HCEC 1CT (cell line): ENCODE measurements around the gene NKX2-1.

Experiments
- DNase-seq: peaks from one replicate; pipeline ENCODE4 v3.0.0-alpha.2; 2017

Gene NKX2-1

GRCh38 chr14:36517242-36518030 is 2.6 kb downstream of the NKX2-1 start:
- no peak for DNase-seq

DNA sequence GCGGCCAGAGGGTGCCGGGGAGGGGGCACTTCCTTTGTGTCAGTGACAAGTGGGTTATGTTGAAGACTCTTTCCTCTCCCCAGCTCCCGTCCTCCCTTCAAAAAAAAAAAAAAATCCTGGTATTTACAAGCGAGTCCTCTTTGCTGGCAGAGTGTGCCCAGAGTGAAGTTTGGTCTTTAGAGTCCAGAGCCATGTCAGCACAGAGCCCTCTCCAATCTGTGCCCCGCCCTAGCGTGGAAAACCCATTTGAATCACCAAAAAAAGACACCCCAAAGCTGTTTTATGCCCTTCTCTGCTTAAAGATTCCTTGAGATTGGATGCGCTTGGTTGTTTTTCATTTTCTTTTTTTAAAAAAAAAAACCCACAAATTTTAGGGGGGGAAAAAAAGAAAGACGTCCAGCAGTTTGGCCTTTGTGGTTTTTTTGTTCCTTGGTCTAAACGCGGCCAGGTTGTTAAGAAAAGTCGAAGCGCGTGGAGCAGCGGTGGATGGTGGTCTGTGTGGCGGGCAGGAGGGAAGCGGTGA is 3.3 kb downstream of the NKX2-1 start:
- no peak for DNase-seq

GRCh38 chr14:36515896-36516718 is 3.9 kb downstream of the NKX2-1 start:
- no peak for DNase-seq

DNA sequence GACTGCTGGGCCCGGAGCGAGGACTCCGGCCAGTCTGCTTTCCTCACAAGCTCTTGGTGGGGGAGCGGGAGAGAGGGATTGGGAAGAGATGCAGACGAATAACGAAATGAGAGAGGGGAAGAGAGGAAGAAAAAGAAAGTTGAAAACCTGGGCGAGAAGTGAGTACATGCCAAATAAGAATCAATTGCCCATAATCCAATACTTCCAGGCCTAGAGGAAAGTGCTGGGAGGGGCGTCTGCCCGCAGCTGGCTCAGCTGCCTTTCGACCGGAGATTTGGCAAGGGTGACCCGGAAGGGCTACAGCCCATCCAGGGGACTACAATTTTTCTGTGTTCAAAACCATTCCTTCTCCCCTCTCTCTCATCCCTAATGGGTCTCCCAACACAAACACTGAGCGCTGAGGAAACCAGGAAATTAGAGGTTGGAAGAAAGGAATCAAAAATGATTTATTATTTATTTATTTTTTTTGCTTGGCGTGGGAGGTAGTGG is 4.9 kb downstream of the NKX2-1 start:
- DNase-seq: no peak

DNA sequence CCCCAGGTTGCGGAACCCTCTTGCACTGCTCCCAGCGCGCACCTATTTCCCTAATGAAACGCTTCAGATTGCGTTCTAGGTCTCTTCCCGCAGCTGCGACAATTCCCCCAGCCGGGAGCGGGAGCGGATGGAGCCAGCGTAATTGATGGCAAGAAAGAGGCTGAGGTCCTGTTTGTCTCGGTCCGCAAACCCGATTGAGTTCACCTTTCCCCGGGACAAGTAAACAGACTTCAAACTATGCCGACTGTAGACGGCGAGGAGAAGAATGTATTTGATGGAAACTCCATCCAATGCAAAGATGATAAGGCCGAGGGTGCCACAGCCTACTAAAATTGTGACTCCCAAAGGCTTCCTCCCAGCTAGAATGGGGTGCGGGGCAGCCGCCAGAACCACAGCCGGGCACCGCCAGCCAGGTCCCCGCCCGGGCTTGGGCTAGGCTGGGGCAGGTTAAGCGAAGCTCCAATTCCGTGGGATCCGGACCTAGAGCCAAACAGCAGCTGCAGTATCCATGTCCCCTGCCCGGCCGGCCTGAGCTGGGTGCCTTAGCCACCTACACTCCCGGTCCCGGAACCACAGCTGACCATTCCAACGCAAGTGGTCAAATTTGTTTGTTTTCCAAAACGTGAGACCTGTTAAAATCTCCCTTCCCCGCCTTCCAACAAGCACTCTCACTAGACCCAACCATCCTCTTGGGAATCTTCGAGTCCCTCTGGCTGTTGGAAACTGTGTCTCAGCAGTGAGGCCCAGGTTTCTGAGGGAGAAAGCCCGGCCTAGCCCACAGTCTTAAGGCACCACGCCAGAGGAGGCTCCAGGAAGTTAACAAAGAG is 5.5 kb downstream of the NKX2-1 start:
- no peak for DNase-seq

- DNase-seq: no peak
These were observed 6.4 kb downstream of the NKX2-1 start for GRCh38 chr14:36513451-36514277.

DNA sequence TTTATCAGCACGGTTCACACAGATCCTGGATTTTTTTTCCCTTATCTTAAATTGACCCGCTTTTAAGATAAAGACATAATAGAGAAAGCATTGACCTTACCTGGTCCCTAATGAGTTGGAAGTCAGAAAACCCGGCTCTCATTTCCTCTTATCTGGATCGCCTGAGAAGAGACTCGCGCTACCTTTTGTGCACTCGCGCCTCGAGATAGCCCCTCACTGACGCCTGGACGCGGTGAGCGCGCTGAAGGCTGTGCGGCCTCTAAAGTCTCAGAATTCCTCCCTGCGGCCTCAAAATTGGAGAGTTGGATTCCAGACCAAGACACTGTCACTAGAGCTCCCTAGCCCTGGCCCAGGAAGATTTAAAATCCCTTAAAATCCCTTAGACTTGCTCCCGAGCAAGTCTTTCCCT is 7.0 kb downstream of the NKX2-1 start:
- DNase-seq: no peak

DNA sequence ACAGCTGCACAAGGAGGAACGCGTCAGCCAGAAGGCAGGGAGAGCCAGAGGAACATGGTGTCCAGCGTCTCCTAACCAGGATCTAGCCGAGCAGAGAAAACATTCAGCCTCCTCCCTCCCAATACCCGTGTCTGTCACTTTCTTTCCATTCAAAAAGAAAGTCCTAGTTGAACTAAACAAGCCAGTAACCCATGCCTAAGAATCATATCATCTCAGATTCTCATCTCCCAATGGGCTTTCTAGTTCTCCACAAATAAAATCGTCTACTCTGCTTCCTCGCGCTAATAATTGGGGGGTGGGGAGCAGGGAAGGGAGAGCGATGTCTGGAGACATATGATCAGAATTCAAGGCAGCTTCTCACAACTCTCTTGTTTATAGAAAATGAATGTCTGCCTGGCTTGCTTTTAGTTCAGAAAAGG is 7.4 kb downstream of the NKX2-1 start:
- no peak for DNase-seq

DNA sequence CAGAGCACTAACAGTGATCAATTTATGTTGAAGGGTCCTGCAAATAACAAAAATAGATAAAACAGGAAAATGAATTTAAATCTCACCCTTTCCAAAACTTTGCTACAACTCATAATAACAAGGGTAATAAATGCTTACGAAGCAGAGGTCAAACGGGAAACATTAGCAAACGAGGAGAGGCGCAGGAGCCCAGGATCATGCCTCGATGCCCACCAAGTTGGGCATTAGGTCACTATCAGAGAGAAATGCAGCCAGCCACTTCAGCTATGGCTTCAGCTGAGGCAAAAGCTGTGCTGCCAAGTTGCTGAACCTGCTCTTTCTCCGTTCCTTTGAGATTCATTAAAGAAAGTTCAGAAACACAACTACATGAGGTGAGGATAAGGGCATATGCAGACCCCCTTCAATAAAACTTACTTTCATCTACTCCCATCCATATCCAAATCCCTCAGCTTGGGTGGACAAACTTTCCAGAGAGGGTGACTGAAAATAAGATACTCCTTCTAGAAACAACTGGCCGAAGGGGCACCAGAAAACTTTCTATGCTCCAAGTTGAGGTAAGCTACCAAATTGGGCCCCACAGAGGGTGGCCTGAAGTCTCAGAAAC is 7.9 kb downstream of the NKX2-1 start:
- DNase-seq: no peak

- no peak for DNase-seq
These were observed 9.2 kb downstream of the NKX2-1 start for GRCh38 chr14:36510874-36511273.

DNA sequence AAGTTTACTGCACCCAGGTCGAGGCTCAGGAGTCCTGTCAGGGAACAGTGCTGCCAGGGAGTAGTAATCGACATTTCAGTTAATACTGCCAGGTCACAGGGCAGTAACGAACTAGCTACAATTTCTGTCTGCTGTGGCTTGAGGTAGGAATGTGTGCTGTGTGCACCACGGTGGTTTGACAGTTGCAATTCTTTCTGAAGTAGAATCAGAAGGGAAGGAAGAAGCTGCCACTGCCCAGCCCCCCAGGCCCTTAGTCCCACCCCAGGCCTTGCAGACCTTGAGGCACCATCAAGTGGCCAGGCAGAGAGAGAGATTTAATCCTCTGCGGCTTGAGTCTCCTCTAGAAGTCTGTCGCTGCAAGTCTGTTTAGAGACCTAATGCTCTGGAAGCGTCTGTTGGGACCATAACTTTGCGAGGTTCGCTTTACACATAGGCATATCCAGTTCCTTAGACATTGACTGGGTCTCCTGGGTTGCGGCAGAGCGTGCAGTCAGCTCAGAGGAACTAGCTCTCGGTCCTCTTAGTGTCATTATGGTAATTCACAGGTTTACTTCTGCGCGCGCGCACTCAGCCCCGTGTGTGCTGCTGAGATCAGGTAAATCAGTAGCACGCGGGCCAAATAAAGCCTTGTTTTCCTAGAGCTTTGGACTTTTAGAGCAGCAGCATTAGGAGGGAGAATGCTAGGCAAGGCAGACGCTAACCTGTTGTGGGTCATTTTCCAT is 9.8 kb downstream of the NKX2-1 start:
- no peak for DNase-seq

DNA sequence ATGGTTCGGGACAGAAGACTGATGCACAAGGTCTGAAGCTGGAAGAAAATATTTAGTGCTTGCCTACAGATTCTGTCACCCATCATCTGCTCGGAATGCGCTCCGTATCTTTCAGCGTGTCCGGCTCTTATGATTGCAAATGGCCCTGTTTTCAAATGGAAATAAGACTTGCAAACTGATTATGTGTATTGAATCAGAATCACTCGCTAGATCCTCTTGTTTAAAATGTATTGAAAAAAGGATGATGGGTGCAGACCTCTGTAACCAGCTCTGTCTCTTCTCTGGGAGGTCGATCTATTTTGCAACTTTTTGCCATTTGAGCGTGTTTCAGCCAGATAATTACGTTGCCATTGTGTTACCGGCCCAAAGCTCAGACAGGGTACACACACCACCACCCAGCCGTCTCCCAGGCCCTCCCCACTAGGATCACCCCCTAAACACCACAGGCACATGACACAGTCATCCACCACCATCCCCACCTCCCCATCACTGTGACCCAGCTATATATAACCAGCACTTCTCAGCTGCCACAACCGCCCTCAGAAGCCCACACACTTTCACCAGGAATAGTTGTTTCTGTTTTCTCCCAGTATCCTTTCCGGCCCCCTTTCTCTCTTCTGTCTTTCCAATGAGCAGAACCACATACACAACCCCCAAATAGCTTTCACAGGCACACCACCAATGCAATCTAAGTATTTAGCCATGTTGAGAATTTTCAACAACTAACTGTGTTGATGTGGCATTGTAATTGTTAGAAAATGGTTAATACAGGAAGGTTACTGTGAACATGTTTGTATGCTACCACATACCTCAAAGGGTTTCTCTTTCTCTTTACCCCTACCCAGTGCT is 10.7 kb downstream of the NKX2-1 start:
- DNase-seq: no peak

- DNase-seq: no peak
These were observed 11.5 kb downstream of the NKX2-1 start for GRCh38 chr14:36508418-36509068.

DNA sequence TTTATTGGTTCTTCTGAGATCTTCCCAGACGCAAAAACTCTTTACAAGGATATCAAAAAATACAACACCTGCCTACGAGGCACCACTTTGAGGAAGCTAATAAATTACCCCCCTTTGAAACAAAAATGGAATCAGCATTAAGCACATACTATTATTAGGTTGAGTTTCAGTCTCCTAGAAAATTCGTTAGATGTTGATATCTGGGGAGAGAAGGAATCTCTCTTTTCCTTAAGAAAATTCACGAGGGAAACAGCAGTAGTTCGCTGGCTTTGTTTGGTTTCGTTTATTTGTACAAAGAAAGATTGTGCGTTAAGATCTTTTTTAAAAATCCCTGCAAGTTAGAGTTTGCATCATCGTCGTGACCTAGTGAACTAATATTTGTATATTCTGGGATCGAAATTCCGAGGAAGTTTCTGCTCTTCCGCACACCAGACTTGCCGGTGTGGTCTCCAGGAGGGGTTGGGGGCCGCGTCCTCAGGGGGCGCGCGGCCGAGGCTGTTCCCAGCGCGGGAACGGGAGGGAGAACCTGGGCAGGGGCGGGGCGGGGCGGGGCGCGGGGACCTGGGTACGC is 12.1 kb downstream of the NKX2-1 start:
- DNase-seq: no peak

- DNase-seq: no peak
These were observed 13.1 kb downstream of the NKX2-1 start for GRCh38 chr14:36506732-36507614.

DNA sequence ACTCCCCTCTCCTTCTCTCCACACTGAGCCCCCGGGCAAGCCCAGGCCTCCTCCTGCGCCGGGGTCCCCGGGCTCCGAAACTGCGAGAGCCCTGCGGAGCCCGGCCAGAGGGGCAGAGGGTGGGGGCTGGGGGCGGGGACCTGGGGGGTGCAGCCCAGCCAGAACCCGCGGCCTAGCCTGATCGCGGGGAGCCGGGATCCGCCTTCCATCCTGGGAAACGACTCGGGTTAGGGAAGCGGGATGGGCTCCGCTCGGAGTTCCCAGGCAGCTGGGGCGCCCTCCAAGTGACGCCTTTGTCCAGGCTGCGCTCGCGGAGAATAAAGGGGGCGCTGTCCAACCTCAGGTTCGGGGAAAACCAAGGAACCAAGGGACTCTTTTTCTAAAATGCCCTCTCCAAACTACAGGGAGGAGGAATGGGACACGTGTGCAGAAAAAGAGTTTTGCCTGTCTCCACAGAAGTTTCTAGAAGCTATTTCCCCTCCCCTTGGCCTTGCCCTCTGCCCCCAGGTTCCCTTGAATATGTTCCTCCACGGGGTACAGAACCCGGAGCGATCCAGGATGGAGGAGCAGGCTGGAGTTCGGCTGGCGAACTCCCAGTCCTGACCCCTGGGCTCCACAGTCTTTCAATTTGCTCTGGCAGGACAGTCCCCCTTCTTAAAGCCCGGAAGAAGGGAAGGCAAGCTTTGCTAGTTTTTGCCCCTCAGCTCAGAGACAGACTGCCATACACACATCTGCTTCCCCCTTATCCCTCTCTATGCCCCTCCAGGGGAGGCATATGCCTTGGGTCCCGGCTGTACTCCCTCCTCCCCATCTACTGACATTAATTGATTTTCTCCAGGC is 13.9 kb downstream of the NKX2-1 start:
- no peak for DNase-seq
